Lung (tissue), 12 donors: ENCODE measurements around the gene CDC42BPB. TPM values are rescaled to one million over a fixed set of nuclear protein-coding genes. Genes with fewer than 3 reads are reported as not detected.
"Not testable (repeated sequence)": the region's sequence is repeated elsewhere in the genome, so short reads cannot be mapped to it uniquely, and the experiment has no call there.

Experiments
- ATAC-seq: fragments of 200-7000 bp; cut with Tn5 transposase; one replicate; pipeline ENCODE4 v1.9.1; 2020; ENCODE audit warnings: moderate number of reproducible peaks; ENCODE audit not compliant: insufficient read depth, low FRiP score
- DNase-seq, 3 donors: peaks; one replicate each; pipeline ENCODE4 v3.0.0-alpha.2; 2013 to 2017
- H3K27ac ChIP-seq, 2 donors: one replicate each; pipeline ENCODE4 v1.5.1; 2013; ENCODE audit warnings: mild to moderate bottlenecking in 2 of 2, moderate library complexity in 2 of 2, control low read depth in 1 of 2, inconsistent platforms in 1 of 2, low read depth in 1 of 2, low read length in 1 of 2
- H3K27me3 ChIP-seq, 3 donors: one replicate each; pipeline ENCODE4 v1.5.1; 2013; ENCODE audit warnings: low read length in 2 of 3; ENCODE audit not compliant: control insufficient read depth in 3 of 3, insufficient read depth in 3 of 3
- H3K36me3 ChIP-seq, 4 donors: one replicate each; pipeline ENCODE4 v1.5.1; 2013; ENCODE audit warnings: low read length in 4 of 4, mild to moderate bottlenecking in 1 of 4, moderate library complexity in 1 of 4; ENCODE audit not compliant: control insufficient read depth in 4 of 4, insufficient read depth in 4 of 4
- H3K4me1 ChIP-seq, 5 donors: one replicate each; pipeline ENCODE4 v1.5.1; 2013; ENCODE audit warnings: low read length in 5 of 5, mild to moderate bottlenecking in 2 of 5, moderate library complexity in 1 of 5; ENCODE audit not compliant: control insufficient read depth in 5 of 5, insufficient read depth in 5 of 5
- H3K4me3 ChIP-seq: one replicate; pipeline ENCODE4 v1.5.1; 2013; ENCODE audit warnings: mild to moderate bottlenecking, control low read depth, moderate library complexity
- H3K9ac ChIP-seq, 2 donors: one replicate each; pipeline ENCODE4 v1.5.1; 2013; ENCODE audit warnings: low read length in 2 of 2, control low read depth in 1 of 2; ENCODE audit not compliant: insufficient read depth in 1 of 2
- H3K9me3 ChIP-seq, 4 donors: one replicate each; pipeline ENCODE4 v1.5.1; 2013; ENCODE audit warnings: low read length in 3 of 4, mild to moderate bottlenecking in 1 of 4, moderate library complexity in 1 of 4; ENCODE audit not compliant: control insufficient read depth in 4 of 4, insufficient read depth in 3 of 4
- WGBS, 2 donors: extraction: QIAGEN DNeasy Blood & Tissue Kit; methylation state at CpG; one replicate each; pipeline ENCODE4 v1.1.7; 2013; 5-methylcytosine and 5-hydroxymethylcytosine counted together
- polyA plus RNA-seq, 2 donors: library from polyadenylated mRNA; stranded (reverse); fragments of 200-250 nt; gene quantifications; one replicate each; pipeline ENCODE4 v1.2.1, GENCODE V29; 2013
- total RNA-seq, 2 donors: library from RNA; depleted of rRNA in 1 of 2; stranded (reverse); fragments of >200 nt in 1 of 2; gene quantifications; one replicate each; pipeline ENCODE4 v1.2.1, GENCODE V29; 2014 to 2021
- TF ChIP-seq, protein P1 (sequence below): IDR thresholded peaks from 2 replicates; pipeline ENCODE4 v1.5.1; 2012; ENCODE audit warnings: mild to moderate bottlenecking; ENCODE audit errors: control extremely low read depth, extremely low read depth
- donor health status: control.
- donor health status: control.
- donor health status: Bipolar disorder and iron deficiency.
- donor health status: healthy.
- donor health status: DM: yes; HTN: yes; CAD: no.

Gene CDC42BPB
- total and polyA plus RNA-seq, 4 donors: 39.3 to 97.9 (median 66.6) TPM

DNA sequence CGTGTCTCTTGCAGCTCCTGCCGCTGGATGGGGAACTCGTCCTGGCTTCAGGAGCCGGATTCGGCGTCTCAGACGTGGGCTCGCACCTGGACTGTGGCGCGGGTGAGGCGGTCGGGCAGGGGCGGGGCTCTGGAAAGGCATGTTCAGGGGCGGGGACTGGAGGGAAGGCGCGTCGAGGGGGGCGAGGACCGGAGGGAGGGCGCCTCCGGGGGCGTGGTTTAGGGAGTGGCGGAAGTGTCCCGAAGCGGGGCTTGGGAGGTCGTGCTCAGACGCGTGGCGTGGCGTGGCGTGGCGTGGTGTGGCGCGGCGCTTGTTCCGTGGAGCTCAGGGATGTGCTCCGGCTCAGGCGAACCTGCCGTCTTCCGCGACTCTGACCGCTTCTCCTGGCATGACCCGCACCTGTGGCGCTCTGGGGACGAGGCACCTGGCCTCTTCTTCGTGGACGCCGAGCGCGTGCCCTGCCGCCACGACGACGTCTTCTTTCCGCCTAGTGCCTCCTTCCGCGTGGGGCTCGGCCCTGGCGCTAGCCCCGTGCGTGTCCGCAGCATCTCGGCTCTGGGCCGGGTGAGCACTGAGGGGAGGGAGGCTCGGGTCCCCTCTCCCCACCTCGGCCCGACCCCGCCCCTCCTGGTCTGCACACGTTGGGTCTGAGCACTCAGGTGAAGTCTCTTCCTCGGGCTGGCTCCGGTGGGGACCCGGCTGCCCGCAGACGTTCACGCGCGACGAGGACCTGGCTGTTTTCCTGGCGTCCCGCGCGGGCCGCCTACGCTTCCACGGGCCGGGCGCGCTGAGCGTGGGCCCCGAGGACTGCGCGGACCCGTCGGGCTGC lies 128.7 kb downstream of the CDC42BPB start:
- H3K4me3 ChIP-seq: peak overlapping the region; percentile 9
- 3 to 4% methylated on average over 70 to 94 of the region's 94 CpGs for WGBS, 2 donors
- H3K27ac ChIP-seq: peak overlapping the region in 1 of 2 donors; percentile 60
- peaks cover 0 to 2% (median 0%) of the 10 kb centered on the region in 4 donors for H3K9me3 ChIP-seq
- peaks cover 0 to 22% (median 0%) of the 10 kb centered on the region in 5 donors for H3K4me1 ChIP-seq
- DNase-seq: peak; percentile 80 to 86 (median 85)
- peak overlapping the region in 1 of 2 donors; percentile 28 for H3K9ac ChIP-seq
- peaks cover 0 to 14% (median 7%) of the 10 kb centered on the region in 4 donors for H3K36me3 ChIP-seq
- ATAC-seq: peak; percentile 75
- peaks cover 0 to 41% (median 22%) of the 10 kb centered on the region in 3 donors for H3K27me3 ChIP-seq
- TF ChIP-seq, protein P1, sequence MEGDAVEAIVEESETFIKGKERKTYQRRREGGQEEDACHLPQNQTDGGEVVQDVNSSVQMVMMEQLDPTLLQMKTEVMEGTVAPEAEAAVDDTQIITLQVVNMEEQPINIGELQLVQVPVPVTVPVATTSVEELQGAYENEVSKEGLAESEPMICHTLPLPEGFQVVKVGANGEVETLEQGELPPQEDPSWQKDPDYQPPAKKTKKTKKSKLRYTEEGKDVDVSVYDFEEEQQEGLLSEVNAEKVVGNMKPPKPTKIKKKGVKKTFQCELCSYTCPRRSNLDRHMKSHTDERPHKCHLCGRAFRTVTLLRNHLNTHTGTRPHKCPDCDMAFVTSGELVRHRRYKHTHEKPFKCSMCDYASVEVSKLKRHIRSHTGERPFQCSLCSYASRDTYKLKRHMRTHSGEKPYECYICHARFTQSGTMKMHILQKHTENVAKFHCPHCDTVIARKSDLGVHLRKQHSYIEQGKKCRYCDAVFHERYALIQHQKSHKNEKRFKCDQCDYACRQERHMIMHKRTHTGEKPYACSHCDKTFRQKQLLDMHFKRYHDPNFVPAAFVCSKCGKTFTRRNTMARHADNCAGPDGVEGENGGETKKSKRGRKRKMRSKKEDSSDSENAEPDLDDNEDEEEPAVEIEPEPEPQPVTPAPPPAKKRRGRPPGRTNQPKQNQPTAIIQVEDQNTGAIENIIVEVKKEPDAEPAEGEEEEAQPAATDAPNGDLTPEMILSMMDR: no peak

DNA sequence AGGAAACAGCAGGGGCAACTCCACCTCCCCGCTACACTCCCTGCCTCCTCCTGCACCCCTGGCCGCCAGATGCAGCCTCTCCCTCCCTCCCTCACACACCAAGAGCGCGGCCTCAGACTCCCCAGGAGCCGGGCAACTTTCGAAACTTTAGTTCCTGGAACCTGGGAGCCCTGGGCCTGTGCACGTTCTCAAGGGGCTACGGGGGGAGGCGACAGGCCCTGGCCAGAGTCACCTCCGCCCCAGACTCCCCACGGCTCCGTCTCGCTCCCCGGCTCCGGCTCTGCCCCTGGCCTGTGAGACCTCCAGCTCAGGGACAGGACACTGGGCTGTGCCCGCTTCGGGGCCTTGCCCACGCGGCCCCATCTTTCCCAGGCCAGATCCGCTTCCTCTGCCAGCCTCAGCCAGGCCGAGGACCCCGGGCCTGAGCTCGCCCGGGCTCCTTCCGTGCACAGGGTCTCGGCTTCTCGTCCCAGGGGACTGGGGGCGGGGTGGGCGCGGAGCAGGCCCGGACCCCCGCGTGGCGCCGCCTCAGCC lies 129.4 kb downstream of the CDC42BPB start:
- ATAC-seq: peak; percentile 8
- TF ChIP-seq, protein P1: no peak
- Histone ChIP-seq H3K9ac (peak overlapping the region in 1 of 2 donors; percentile 28), H3K4me1 (peaks cover 0 to 29% (median 3%) of the 10 kb centered on the region in 5 donors), H3K9me3 (peaks cover 0 to 2% (median 0%) of the 10 kb centered on the region in 4 donors), H3K27me3 (peaks cover 0 to 47% (median 27%) of the 10 kb centered on the region in 3 donors), H3K4me3 (peak overlapping the region; percentile 9), H3K36me3 (peaks cover 0 to 9% (median 5%) of the 10 kb centered on the region in 4 donors), H3K27ac (peak overlapping the region in 1 of 2 donors; percentile 60)
- DNase-seq: peak in 1 of 3 donors; percentile 33
- WGBS, 2 donors: 1 to 11% methylated on average over 32 to 35 of the region's 35 CpGs

DNA sequence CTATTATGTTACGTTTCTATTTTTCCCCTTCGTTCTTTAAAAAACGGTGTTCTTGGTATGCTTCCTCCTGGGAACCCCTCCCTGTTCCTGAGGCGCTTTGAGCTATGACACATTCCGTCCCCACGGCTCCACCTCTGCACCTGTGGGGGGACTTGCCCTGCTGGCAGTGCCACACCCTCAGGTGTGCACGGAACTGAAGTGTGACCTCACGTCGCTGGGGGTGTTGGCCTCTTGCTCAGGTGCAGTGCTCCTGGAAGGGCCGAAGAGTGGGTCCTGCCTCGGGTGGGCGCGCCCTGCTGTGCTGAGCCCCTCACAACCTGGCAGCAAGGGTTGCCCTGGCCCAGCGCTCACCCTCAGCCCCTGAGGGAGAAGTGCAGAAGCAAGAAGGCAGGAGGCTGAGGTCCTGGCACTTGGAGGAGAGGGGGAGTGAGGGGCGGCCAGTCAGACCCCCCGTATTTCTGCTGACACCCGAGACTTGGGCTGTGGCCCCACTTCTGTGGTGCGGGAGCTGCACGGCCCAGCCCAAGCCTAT lies 129.9 kb downstream of the CDC42BPB start:
- no peak for DNase-seq
- H3K4me1 ChIP-seq: peaks cover 0 to 30% (median 6%) of the 10 kb centered on the region in 5 donors
- H3K27ac ChIP-seq: peak overlapping the region in 1 of 2 donors; percentile 60
- H3K36me3 ChIP-seq: peaks cover 0 to 7% (median 2%) of the 10 kb centered on the region in 4 donors
- WGBS, 2 donors: 43 to 46% methylated on average over 18 to 19 of the region's 19 CpGs
- ATAC-seq: peak; percentile 28
- H3K4me3 ChIP-seq: no peak overlapping the region
- TF ChIP-seq, protein P1: no peak
- peaks cover 0 to 52% (median 28%) of the 10 kb centered on the region in 3 donors for H3K27me3 ChIP-seq
- H3K9ac ChIP-seq: no peak overlapping the region
- peaks cover 0 to 2% (median 0%) of the 10 kb centered on the region in 4 donors for H3K9me3 ChIP-seq

DNA sequence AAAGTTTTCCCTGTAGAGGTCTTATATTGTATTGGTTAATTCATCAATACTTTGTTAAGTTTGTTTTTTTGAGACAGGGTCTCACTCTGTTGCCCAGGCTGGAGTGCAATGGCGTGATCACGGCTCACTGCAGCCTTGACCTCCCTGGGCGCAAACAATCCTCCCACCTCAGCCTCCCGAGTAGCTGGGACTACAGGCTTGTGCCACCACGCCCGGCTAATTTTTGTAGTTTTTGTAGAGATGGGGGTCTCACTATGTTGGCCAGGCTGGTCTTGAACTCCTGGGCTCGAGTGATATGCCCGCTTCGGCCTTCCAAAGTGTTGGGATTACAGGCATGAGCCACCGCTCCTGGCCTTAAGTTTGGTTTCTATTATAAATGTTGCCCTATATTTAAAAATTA lies 130.5 kb downstream of the CDC42BPB start:
- not testable (repeated sequence) for DNase-seq, ATAC-seq, H3K9me3 ChIP-seq, H3K4me3 ChIP-seq, H3K27ac ChIP-seq, H3K9ac ChIP-seq, H3K36me3 ChIP-seq
- Histone ChIP-seq H3K4me1 (peaks cover 0 to 30% (median 6%) of the 10 kb centered on the region in 5 donors), H3K27me3 (peaks cover 0 to 56% (median 32%) of the 10 kb centered on the region in 3 donors)
- WGBS, 2 donors: 95 to 96% methylated on average over 10 of the region's 10 CpGs
